Naive B cell (primary cell): ENCODE measurements around the gene CDK17. TPM values are rescaled to one million over a fixed set of nuclear protein-coding genes. Genes with fewer than 3 reads are reported as not detected.
A peak's percentile ranks its signal among the peaks of the same experiment; 100 is the strongest.

Experiments
- ATAC-seq, 2 donors: fragments of 150-1000 bp; cut with Tn5 transposase; 2 replicates each; pipeline ENCODE4 v1.10.0; 2021; ENCODE audit warnings: low read depth in 2 of 2, mild to moderate bottlenecking in 2 of 2, moderate library complexity in 2 of 2
- DNase-seq: peaks from one replicate; pipeline ENCODE4 v3.0.0; 2022
- H3K27ac Mint-ChIP-seq, 6 donors: one replicate each; pipeline ENCODE4 v1.8.0; 2020 to 2022; ENCODE audit warnings: mild to moderate bottlenecking in 6 of 6, mixed read lengths in 6 of 6, moderate library complexity in 5 of 6, inconsistent platforms in 2 of 6
- H3K27me3 Mint-ChIP-seq, 3 donors: one replicate each; pipeline ENCODE4 v1.8.0; 2021 to 2022; ENCODE audit warnings: mixed read lengths in 3 of 3, mild to moderate bottlenecking in 1 of 3
- H3K36me3 Mint-ChIP-seq, 2 donors: one replicate each; pipeline ENCODE4 v1.8.0; 2020 to 2022; ENCODE audit warnings: mixed read lengths in 2 of 2, inconsistent platforms in 1 of 2, mild to moderate bottlenecking in 1 of 2
- H3K4me1 Mint-ChIP-seq, 3 donors: one replicate each; pipeline ENCODE4 v1.8.0; 2020 to 2022; ENCODE audit warnings: mixed read lengths in 3 of 3, inconsistent platforms in 1 of 3, mild to moderate bottlenecking in 1 of 3, moderate library complexity in 1 of 3
- H3K4me3 Mint-ChIP-seq, 8 donors: one replicate each; pipeline ENCODE4 v1.8.0; 2020 to 2022; ENCODE audit warnings: mild to moderate bottlenecking in 8 of 8, mixed read lengths in 8 of 8, moderate library complexity in 8 of 8, inconsistent platforms in 2 of 8
- H3K9me3 Mint-ChIP-seq, 7 donors: one replicate each; pipeline ENCODE4 v1.8.0; 2020 to 2022; ENCODE audit warnings: mixed read lengths in 7 of 7, mild to moderate bottlenecking in 5 of 7, inconsistent platforms in 2 of 7, moderate library complexity in 1 of 7
- polyA plus RNA-seq, 6 donors: library from polyadenylated mRNA; unstranded; fragments of 300-500 nt; fragmentation: Illumina TruSeq; gene quantifications; one replicate each; pipeline ENCODE4 v1.2.3, GENCODE V29; 2021; ENCODE audit warnings: low read depth in 6 of 6

The CDK17 gene
- polyA plus RNA-seq, 6 donors from 2014 or later, result 21.4 to 39.0 (median 23.9) TPM

GRCh38 chr12:96285158-96285557 lies 115.1 kb downstream of the CDK17 start:
- Mint-ChIP-seq H3K4me3 (no peak overlapping the region), H3K27me3 (no peaks in the 10 kb centered on the region), H3K9me3 (no peaks in the 10 kb centered on the region), H3K4me1 (peaks cover 0 to 3% (median 0%) of the 10 kb centered on the region in 3 donors), H3K36me3 (peaks cover 14 to 30% of the 10 kb centered on the region in 2 donors), H3K27ac (no peak overlapping the region)
- ATAC-seq, result no peak
- DNase-seq, result no peak

- Mint-ChIP-seq H3K27me3 (no peaks in the 10 kb centered on the region), H3K36me3 (peaks cover 11 to 14% of the 10 kb centered on the region in 2 donors), H3K4me1 (peaks cover 7 to 16% (median 13%) of the 10 kb centered on the region in 3 donors), H3K9me3 (peaks cover 0 to 1% (median 0%) of the 10 kb centered on the region in 7 donors), H3K4me3 (no peak overlapping the region), H3K27ac (peak overlapping the region in 3 of 6 donors; percentile 4 to 59 (median 14))
- DNase-seq (no peak), ATAC-seq (no peak)
Measured at GRCh38 chr12:96274331-96274730, 125.9 kb downstream of the CDK17 start.

- no peak for ATAC-seq
- no peak for DNase-seq
- H3K36me3 Mint-ChIP-seq, result peaks cover 11 to 15% of the 10 kb centered on the region in 2 donors
- peaks cover 7 to 16% (median 16%) of the 10 kb centered on the region in 3 donors for H3K4me1 Mint-ChIP-seq
- H3K9me3 Mint-ChIP-seq, result peaks cover 0 to 1% (median 0%) of the 10 kb centered on the region in 7 donors
- H3K27ac Mint-ChIP-seq, result peak overlapping the region in 2 of 6 donors; percentile 27 to 78
- no peak overlapping the region for H3K4me3 Mint-ChIP-seq
- no peaks in the 10 kb centered on the region for H3K27me3 Mint-ChIP-seq
Measured at GRCh38 chr12:96271469-96272199, 128.6 kb downstream of the CDK17 start.

GRCh38 chr12:96266238-96266637 lies 134.0 kb downstream of the CDK17 start:
- Mint-ChIP-seq H3K9me3 (no peaks in the 10 kb centered on the region), H3K36me3 (peaks cover 17 to 21% of the 10 kb centered on the region in 2 donors)

GRCh38 chr12:96265836-96266235 lies 134.4 kb downstream of the CDK17 start:
- H3K27ac Mint-ChIP-seq, result peak overlapping the region in 3 of 6 donors; percentile 43 to 57 (median 52)
- DNase-seq (no peak), ATAC-seq (no peak)
- H3K27me3 Mint-ChIP-seq, result no peaks in the 10 kb centered on the region
- H3K9me3 Mint-ChIP-seq, result no peaks in the 10 kb centered on the region
- peaks cover 17 to 25% of the 10 kb centered on the region in 2 donors for H3K36me3 Mint-ChIP-seq
- H3K4me1 Mint-ChIP-seq, result peaks cover 6 to 13% (median 12%) of the 10 kb centered on the region in 3 donors
- no peak overlapping the region for H3K4me3 Mint-ChIP-seq

More at GRCh38 chr12:96266238-96266637, 134.0 kb downstream of the CDK17 start:
- Mint-ChIP-seq H3K4me1 (peaks cover 6 to 13% (median 12%) of the 10 kb centered on the region in 3 donors), H3K4me3 (no peak overlapping the region), H3K27me3 (no peaks in the 10 kb centered on the region), H3K27ac (peak overlapping the region in 2 of 6 donors; percentile 43 to 52)
- ATAC-seq (no peak), DNase-seq (no peak)

- no peak for ATAC-seq
- Mint-ChIP-seq H3K4me3 (no peak overlapping the region), H3K9me3 (no peaks in the 10 kb centered on the region), H3K4me1 (peaks cover 6 to 13% (median 12%) of the 10 kb centered on the region in 3 donors), H3K27me3 (no peaks in the 10 kb centered on the region), H3K27ac (peak overlapping the region in 1 of 6 donors; percentile 43), H3K36me3 (peaks cover 17 to 29% of the 10 kb centered on the region in 2 donors)
- DNase-seq, result no peak
Measured at GRCh38 chr12:96265400-96265799, 134.8 kb downstream of the CDK17 start.

- Mint-ChIP-seq H3K36me3 (peaks cover 21 to 30% of the 10 kb centered on the region in 2 donors), H3K4me3 (no peak overlapping the region), H3K27me3 (no peaks in the 10 kb centered on the region), H3K4me1 (peaks cover 6 to 13% (median 8%) of the 10 kb centered on the region in 3 donors), H3K27ac (peak overlapping the region in 4 of 6 donors; percentile 36 to 96 (median 59)), H3K9me3 (no peaks in the 10 kb centered on the region)
- DNase-seq (no peak), ATAC-seq (no peak)
Measured at GRCh38 chr12:96263449-96263902, 136.8 kb downstream of the CDK17 start.

- no peak overlapping the region for H3K4me3 Mint-ChIP-seq
- peaks cover 20 to 30% of the 10 kb centered on the region in 2 donors for H3K36me3 Mint-ChIP-seq
- H3K4me1 Mint-ChIP-seq, result peaks cover 6 to 17% (median 8%) of the 10 kb centered on the region in 3 donors
- ATAC-seq (no peak), DNase-seq (no peak)
- H3K27ac Mint-ChIP-seq, result peak overlapping the region in 2 of 6 donors; percentile 71 to 89
- no peaks in the 10 kb centered on the region for H3K27me3 Mint-ChIP-seq
- H3K9me3 Mint-ChIP-seq, result no peaks in the 10 kb centered on the region
Measured at GRCh38 chr12:96261557-96261956, 138.7 kb downstream of the CDK17 start.

GRCh38 chr12:96260644-96261043 lies 139.6 kb downstream of the CDK17 start:
- peaks cover 20 to 30% of the 10 kb centered on the region in 2 donors for H3K36me3 Mint-ChIP-seq
- no peaks in the 10 kb centered on the region for H3K27me3 Mint-ChIP-seq
- H3K9me3 Mint-ChIP-seq, result no peaks in the 10 kb centered on the region
- H3K4me3 Mint-ChIP-seq, result no peak overlapping the region
- peak overlapping the region in 5 of 6 donors; percentile 9 to 89 (median 49) for H3K27ac Mint-ChIP-seq
- ATAC-seq, result no peak
- peaks cover 6 to 17% (median 8%) of the 10 kb centered on the region in 3 donors for H3K4me1 Mint-ChIP-seq
- DNase-seq, result no peak

GRCh38 chr12:96260231-96260630 lies 140.0 kb downstream of the CDK17 start:
- Mint-ChIP-seq H3K36me3 (peaks cover 20 to 29% of the 10 kb centered on the region in 2 donors), H3K27ac (peak overlapping the region in 3 of 6 donors; percentile 46 to 89 (median 57))

GRCh38 chr12:96258104-96258961 lies 141.9 kb downstream of the CDK17 start:
- ATAC-seq (no peak), DNase-seq (no peak)
- peaks cover under 1 to 13% (median 10%) of the 10 kb centered on the region in 3 donors for H3K4me1 Mint-ChIP-seq
- peak overlapping the region in 2 of 6 donors; percentile 21 to 35 for H3K27ac Mint-ChIP-seq
- peaks cover 10 to 12% of the 10 kb centered on the region in 2 donors for H3K36me3 Mint-ChIP-seq
- H3K4me3 Mint-ChIP-seq, result no peak overlapping the region
- no peaks in the 10 kb centered on the region for H3K27me3 Mint-ChIP-seq
- no peaks in the 10 kb centered on the region for H3K9me3 Mint-ChIP-seq

More at GRCh38 chr12:96260231-96260630, 140.0 kb downstream of the CDK17 start:
- peaks cover 6 to 19% (median 8%) of the 10 kb centered on the region in 3 donors for H3K4me1 Mint-ChIP-seq
- H3K4me3 Mint-ChIP-seq, result no peak overlapping the region
- no peak for DNase-seq
- H3K9me3 Mint-ChIP-seq, result no peaks in the 10 kb centered on the region
- H3K27me3 Mint-ChIP-seq, result no peaks in the 10 kb centered on the region
- no peak for ATAC-seq

GRCh38 chr12:96257550-96258103 lies 142.6 kb downstream of the CDK17 start:
- Mint-ChIP-seq H3K9me3 (no peaks in the 10 kb centered on the region), H3K27ac (peak overlapping the region in 1 of 6 donors; percentile 21), H3K4me1 (peaks cover 0 to 13% (median 10%) of the 10 kb centered on the region in 3 donors), H3K36me3 (peaks cover 8 to 10% of the 10 kb centered on the region in 2 donors), H3K27me3 (no peaks in the 10 kb centered on the region), H3K4me3 (no peak overlapping the region)
- DNase-seq (no peak), ATAC-seq (no peak)
